Measurements from ENCODE around the gene EML1. TPM values are rescaled to one million over a fixed set of nuclear protein-coding genes. Genes with fewer than 3 reads are reported as not detected.
"Not testable (repeated sequence)": the region's sequence is repeated elsewhere in the genome, so short reads cannot be mapped to it uniquely, and the experiment has no call there.

The EML1 gene
- total and polyA plus RNA-seq, 2 of the 13 experiments (the other 11 are each of a cell fraction or from before 2014, with no cell fraction given) = 0.59 to 1.7 TPM

GRCh38 chr14:99760817-99761216 lies 32.4 kb upstream of the EML1 start:
- CTCF ChIA-PET (ENCODE audit: low intra/inter-chr PET ratio, low total read pairs) = no interaction called here
- POLR2A ChIA-PET = no interaction called here
- 42% methylated on average over 5 of the region's 5 CpGs for WGBS (ENCODE audit: low lambda C conversion rate)

GRCh38 chr14:99762911-99763310 lies 30.3 kb upstream of the EML1 start:
- not testable (repeated sequence) for DNase-seq (ENCODE audit: low spot score)

More at GRCh38 chr14:99760817-99761216, 32.4 kb upstream of the EML1 start:
- ATAC-seq (no peak), FAIRE-seq (no peak), DNase-seq (ENCODE audit: low spot score) (no peak)
- in situ Hi-C loops (cut with HindIII; ENCODE audit: extremely low pct_ligation_motif_present, low pct_unique_long_range_greater_than_20kb) = no loop called here
- no peak for TF ChIP-seq ZNF652 (CRISPR knock-in tag; IDR thresholded peaks at IDR 0.05; ENCODE audit: borderline replicate concordance, low read depth)
- TF ChIP-seq MEIS2 (CRISPR knock-in tag; IDR thresholded peaks at IDR 0.05) = no peak
- TF ChIP-seq ZNF34 (CRISPR knock-in tag; IDR thresholded peaks at IDR 0.05; ENCODE audit: borderline replicate concordance) = no peak
- no peak for TF ChIP-seq ZNF547 (CRISPR knock-in tag; IDR thresholded peaks at IDR 0.05)
- no peak for TF ChIP-seq CHD4 (IDR thresholded peaks at IDR 0.05; ENCODE audit: borderline replicate concordance, low read length)
- no peak for TF ChIP-seq SALL2 (CRISPR knock-in tag; IDR thresholded peaks at IDR 0.05)
- no peak overlapping the region for H3K9ac ChIP-seq (ENCODE audit: insufficient read depth, low read depth, low read length)
- intact Hi-C loops (cut with micrococcal nuclease; ENCODE audit: unreplicated experiment) = no loop called here
- H3K79me2 ChIP-seq (ENCODE audit: insufficient read depth, low read length) = no peaks in the 10 kb centered on the region
- BruUV-seq (replicated peaks) = no TSS peak
- no peak overlapping the region for H3K4me3 ChIP-seq (replicated peaks in 1 of 3; ENCODE audit: insufficient read depth in 1 of 3, low read depth in 2 of 3, low read length in 3 of 3)
- H3K4me1 ChIP-seq (ENCODE audit: insufficient read depth, low read length) = peaks cover 9% of the 10 kb centered on the region; the same call in 1 of the 2 replicates
- H3K4me2 ChIP-seq (ENCODE audit: low read depth, low read length) = no peak overlapping the region
- H3K36me3 ChIP-seq (replicated peaks in 1 of 2; ENCODE audit: control insufficient read depth in 1 of 2, insufficient read depth in 2 of 2, low read length in 2 of 2) = no peaks in the 10 kb centered on the region
- H3K27ac ChIP-seq (ENCODE audit: extremely low read length, insufficient read depth, low read length) = no peak overlapping the region
- no peak overlapping the region for H2AFZ ChIP-seq (ENCODE audit: low read length)
- H3K9me3 ChIP-seq (ENCODE audit: low read length) = no peaks in the 10 kb centered on the region
- no peaks in the 10 kb centered on the region for H4K20me1 ChIP-seq (ENCODE audit: insufficient read depth, low read length)
- H3K27me3 ChIP-seq (ENCODE audit: control insufficient read depth in 1 of 2, insufficient read depth in 2 of 2, low read length in 2 of 2) = peaks cover 3 to 37% of the 10 kb centered on the region in 2 experiments; a peak in 3 of 5 replicates

More at GRCh38 chr14:99762911-99763310, 30.3 kb upstream of the EML1 start:
- H3K79me2 ChIP-seq (ENCODE audit: insufficient read depth, low read length); H4K20me1 ChIP-seq (ENCODE audit: insufficient read depth, low read length); H3K4me2 ChIP-seq (ENCODE audit: low read depth, low read length); H2AFZ ChIP-seq (ENCODE audit: low read length); intact Hi-C loops (cut with micrococcal nuclease; ENCODE audit: unreplicated experiment); H3K9me3 ChIP-seq (ENCODE audit: low read length); FAIRE-seq; in situ Hi-C loops (cut with HindIII; ENCODE audit: extremely low pct_ligation_motif_present, low pct_unique_long_range_greater_than_20kb); ATAC-seq; POLR2A ChIA-PET; H3K36me3 ChIP-seq (replicated peaks in 1 of 2; ENCODE audit: control insufficient read depth in 1 of 2, insufficient read depth in 2 of 2, low read length in 2 of 2); CTCF ChIA-PET (ENCODE audit: low intra/inter-chr PET ratio, low total read pairs); H3K4me1 ChIP-seq (ENCODE audit: insufficient read depth, low read length); H3K27ac ChIP-seq (ENCODE audit: extremely low read length, insufficient read depth, low read length); H3K4me3 ChIP-seq (replicated peaks in 1 of 3; ENCODE audit: insufficient read depth in 1 of 3, low read depth in 2 of 3, low read length in 3 of 3); BruUV-seq (replicated peaks); H3K9ac ChIP-seq (ENCODE audit: insufficient read depth, low read depth, low read length): not testable (repeated sequence)
- H3K27me3 ChIP-seq (ENCODE audit: control insufficient read depth in 1 of 2, insufficient read depth in 2 of 2, low read length in 2 of 2) = peaks cover 3 to 23% of the 10 kb centered on the region in 2 experiments; a peak in 3 of 5 replicates
- 64% methylated on average over 4 of the region's 4 CpGs for WGBS (ENCODE audit: low lambda C conversion rate)
